ENCODE measurements around the gene FAM193A. TPM values are rescaled to one million over a fixed set of nuclear protein-coding genes. Genes with fewer than 3 reads are reported as not detected.

FAM193A gene
- total and polyA plus RNA-seq, 12 donors: 12.9 to 30.8 (median 23.1) TPM

- 92 to 99% (median 95%) methylated on average over 4 of the region's 4 CpGs for WGBS, 4 donors
- Histone ChIP-seq H3K9me3 (replicated peaks in 1 of 3) (no peaks in the 10 kb centered on the region), H3K4me3 (no peak overlapping the region), H3K27me3 (no peaks in the 10 kb centered on the region), H3K36me3 (replicated peaks in 1 of 2) (peaks cover 0 to 58% of the 10 kb centered on the region in 2 donors), H3K4me1 (replicated peaks in 1 of 2) (peaks cover 10 to 22% of the 10 kb centered on the region in 2 donors), H3K27ac (no peak overlapping the region)
- intact Hi-C loops (cut with DNase I): no loop called here
- TF ChIP-seq, protein P1, sequence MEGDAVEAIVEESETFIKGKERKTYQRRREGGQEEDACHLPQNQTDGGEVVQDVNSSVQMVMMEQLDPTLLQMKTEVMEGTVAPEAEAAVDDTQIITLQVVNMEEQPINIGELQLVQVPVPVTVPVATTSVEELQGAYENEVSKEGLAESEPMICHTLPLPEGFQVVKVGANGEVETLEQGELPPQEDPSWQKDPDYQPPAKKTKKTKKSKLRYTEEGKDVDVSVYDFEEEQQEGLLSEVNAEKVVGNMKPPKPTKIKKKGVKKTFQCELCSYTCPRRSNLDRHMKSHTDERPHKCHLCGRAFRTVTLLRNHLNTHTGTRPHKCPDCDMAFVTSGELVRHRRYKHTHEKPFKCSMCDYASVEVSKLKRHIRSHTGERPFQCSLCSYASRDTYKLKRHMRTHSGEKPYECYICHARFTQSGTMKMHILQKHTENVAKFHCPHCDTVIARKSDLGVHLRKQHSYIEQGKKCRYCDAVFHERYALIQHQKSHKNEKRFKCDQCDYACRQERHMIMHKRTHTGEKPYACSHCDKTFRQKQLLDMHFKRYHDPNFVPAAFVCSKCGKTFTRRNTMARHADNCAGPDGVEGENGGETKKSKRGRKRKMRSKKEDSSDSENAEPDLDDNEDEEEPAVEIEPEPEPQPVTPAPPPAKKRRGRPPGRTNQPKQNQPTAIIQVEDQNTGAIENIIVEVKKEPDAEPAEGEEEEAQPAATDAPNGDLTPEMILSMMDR (IDR thresholded peaks at IDR 0.05): no peak
- no peak for TF ChIP-seq POLR2A (IDR thresholded peaks at IDR 0.05)
- no peak for DNase-seq
Measured at GRCh38 chr4:2497324-2497723, 39.1 kb upstream of the FAM193A start.

- no peaks in the 10 kb centered on the region for H3K27me3 ChIP-seq
- TF ChIP-seq POLR2A (IDR thresholded peaks at IDR 0.05): no peak
- TF ChIP-seq, protein P1 (IDR thresholded peaks at IDR 0.05): no peak
- no peak overlapping the region for H3K27ac ChIP-seq
- intact Hi-C loops (cut with DNase I): no loop called here
- WGBS, 4 donors: 77 to 84% (median 83%) methylated on average over 9 of the region's 9 CpGs
- peaks cover 10 to 22% of the 10 kb centered on the region in 2 donors for H3K4me1 ChIP-seq (replicated peaks in 1 of 2)
- DNase-seq: peak in 3 of 7 donors; percentile 40 to 61 (median 44)
- peaks cover 0 to 56% of the 10 kb centered on the region in 2 donors for H3K36me3 ChIP-seq (replicated peaks in 1 of 2)
- no peak overlapping the region for H3K4me3 ChIP-seq
- no peaks in the 10 kb centered on the region for H3K9me3 ChIP-seq (replicated peaks in 1 of 3)
Measured at GRCh38 chr4:2497931-2498330, 38.5 kb upstream of the FAM193A start.

DNA sequence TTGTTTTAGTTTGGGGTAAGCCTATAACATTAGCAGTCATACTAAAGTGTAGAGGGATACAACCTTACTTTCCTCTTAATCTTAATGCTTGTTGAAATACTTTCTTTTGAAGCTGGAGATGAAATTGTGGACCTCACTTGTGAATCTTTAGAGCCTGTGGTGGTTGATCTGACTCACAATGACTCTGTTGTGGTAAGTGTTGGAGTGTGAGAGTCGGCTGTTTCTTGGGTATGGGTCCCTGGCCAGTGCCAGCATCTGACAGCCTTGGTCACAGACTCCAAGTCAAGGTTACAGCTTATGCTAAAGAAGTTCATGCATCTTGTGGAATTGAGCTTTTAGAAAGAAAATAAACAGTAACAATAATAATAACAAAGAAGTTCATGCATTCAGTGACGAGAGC lies 35.9 kb upstream of the FAM193A start:
- Histone ChIP-seq H3K4me1 (replicated peaks in 1 of 2) (peaks cover 5 to 8% of the 10 kb centered on the region in 2 donors), H3K36me3 (replicated peaks in 1 of 2) (peaks cover 0 to 59% of the 10 kb centered on the region in 2 donors), H3K9me3 (replicated peaks in 1 of 3) (no peaks in the 10 kb centered on the region), H3K27ac (no peak overlapping the region), H3K4me3 (no peak overlapping the region), H3K27me3 (no peaks in the 10 kb centered on the region)
- intact Hi-C loops (cut with DNase I): no loop called here
- TF ChIP-seq, protein P1 (IDR thresholded peaks at IDR 0.05): no peak
- TF ChIP-seq POLR2A (IDR thresholded peaks at IDR 0.05): no peak
- DNase-seq: no peak
- 68 to 88% (median 74%) methylated on average over 2 of the region's 2 CpGs for WGBS, 4 donors

DNA sequence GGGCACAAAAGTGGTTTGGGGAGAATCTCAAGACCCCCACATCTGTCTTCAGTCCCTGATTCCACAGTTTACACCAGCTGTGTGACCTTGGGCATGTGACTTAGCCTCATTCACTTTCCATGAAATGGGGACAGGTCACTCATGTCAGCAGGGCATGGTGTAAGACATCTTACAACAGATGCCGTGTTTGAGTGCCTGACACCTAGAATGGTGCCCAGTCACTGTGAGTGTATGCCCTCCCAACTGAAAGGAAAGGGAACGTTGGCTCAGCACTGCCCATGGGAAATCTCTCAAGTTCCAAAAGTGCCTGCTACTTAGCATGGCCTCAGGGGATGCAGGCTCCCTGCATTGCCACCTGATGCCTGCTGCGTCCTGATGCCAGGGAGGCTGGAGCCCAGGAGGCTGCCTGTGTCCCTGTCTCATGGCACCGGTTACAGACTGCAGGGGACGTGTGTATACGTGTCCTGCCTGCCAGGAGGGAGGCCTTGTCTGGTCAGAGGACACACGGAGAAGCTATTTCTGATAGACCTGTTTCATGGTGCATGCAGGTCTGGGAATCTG lies 35.3 kb upstream of the FAM193A start:
- Histone ChIP-seq H3K27me3 (no peaks in the 10 kb centered on the region), H3K4me3 (no peak overlapping the region), H3K9me3 (replicated peaks in 1 of 3) (no peaks in the 10 kb centered on the region), H3K4me1 (replicated peaks in 1 of 2) (peaks cover under 1 to 3% of the 10 kb centered on the region in 2 donors), H3K36me3 (replicated peaks in 1 of 2) (peaks cover 0 to 63% of the 10 kb centered on the region in 2 donors), H3K27ac (no peak overlapping the region)
- TF ChIP-seq POLR2A (IDR thresholded peaks at IDR 0.05): no peak
- TF ChIP-seq, protein P1 (IDR thresholded peaks at IDR 0.05): no peak
- WGBS, 4 donors: 84 to 93% (median 90%) methylated on average over 7 of the region's 7 CpGs
- DNase-seq: no peak
- intact Hi-C loops (cut with DNase I): no loop called here

All from adrenal gland (tissue), 12 donors.